Measurements from ENCODE around the gene PXDN.

DNA sequence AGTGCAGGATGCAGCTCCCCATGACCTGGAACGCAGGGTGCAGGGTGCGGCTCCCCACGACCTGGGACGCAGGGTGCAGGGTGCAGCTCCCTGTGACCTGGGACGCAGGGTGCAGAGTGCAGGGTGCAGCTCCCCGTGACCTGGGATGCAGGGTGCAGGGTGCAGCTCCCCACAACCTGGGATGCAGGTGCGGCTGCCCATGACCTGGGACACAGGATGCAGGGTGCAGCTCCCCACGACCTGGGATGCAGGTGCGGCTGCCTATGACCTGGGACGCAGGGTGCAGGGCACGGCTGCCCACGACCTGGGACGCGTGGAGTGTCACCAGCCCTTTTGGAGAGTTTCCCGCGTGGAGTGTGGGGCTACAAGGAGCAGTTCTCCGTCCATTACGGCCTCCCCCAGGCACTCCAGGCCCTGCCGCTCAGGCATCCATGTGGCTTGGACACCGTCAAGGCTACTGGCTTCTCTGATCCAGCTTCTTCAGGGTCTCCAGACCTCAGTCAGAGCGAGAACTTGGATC, 38.7 kb downstream of the PXDN start:
- TF ChIP-seq EP300 (IDR thresholded peaks at IDR 0.05) = no peak
- no peak for TF ChIP-seq POLR2A (IDR thresholded peaks at IDR 0.05)
- TF ChIP-seq, protein P1, sequence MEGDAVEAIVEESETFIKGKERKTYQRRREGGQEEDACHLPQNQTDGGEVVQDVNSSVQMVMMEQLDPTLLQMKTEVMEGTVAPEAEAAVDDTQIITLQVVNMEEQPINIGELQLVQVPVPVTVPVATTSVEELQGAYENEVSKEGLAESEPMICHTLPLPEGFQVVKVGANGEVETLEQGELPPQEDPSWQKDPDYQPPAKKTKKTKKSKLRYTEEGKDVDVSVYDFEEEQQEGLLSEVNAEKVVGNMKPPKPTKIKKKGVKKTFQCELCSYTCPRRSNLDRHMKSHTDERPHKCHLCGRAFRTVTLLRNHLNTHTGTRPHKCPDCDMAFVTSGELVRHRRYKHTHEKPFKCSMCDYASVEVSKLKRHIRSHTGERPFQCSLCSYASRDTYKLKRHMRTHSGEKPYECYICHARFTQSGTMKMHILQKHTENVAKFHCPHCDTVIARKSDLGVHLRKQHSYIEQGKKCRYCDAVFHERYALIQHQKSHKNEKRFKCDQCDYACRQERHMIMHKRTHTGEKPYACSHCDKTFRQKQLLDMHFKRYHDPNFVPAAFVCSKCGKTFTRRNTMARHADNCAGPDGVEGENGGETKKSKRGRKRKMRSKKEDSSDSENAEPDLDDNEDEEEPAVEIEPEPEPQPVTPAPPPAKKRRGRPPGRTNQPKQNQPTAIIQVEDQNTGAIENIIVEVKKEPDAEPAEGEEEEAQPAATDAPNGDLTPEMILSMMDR (IDR thresholded peaks at IDR 0.05) = no peak
- TF ChIP-seq POLR2AphosphoS5 (IDR thresholded peaks at IDR 0.05) = no peak

Measured in stomach (tissue), 4 donors.